Colonic mucosa (tissue), 4 donors: ENCODE data around the gene ATG7. TPM values are rescaled to one million over a fixed set of nuclear protein-coding genes. Genes with fewer than 3 reads are reported as not detected.

Experiments used
- DNase-seq: peaks from one replicate; pipeline ENCODE4 v3.0.0-alpha.2; 2020
- H3K27ac ChIP-seq: fragments of 200-600 bp; one replicate; pipeline ENCODE4 v1.8.0; 2021
- H3K27me3 ChIP-seq: fragments of 200-600 bp; one replicate; pipeline ENCODE4 v1.8.0; 2021
- H3K36me3 ChIP-seq: fragments of 200-600 bp; one replicate; pipeline ENCODE4 v1.8.0; 2021
- H3K4me1 ChIP-seq: fragments of 200-600 bp; one replicate; pipeline ENCODE4 v1.8.0; 2021; ENCODE audit warnings: mild to moderate bottlenecking
- H3K4me3 ChIP-seq: fragments of 200-600 bp; one replicate; pipeline ENCODE4 v1.8.0; 2021
- H3K9ac ChIP-seq, 2 donors: one replicate each; pipeline ENCODE4 v1.7.0; 2013; ENCODE audit warnings: control low read depth in 2 of 2, low read depth in 2 of 2, low read length in 2 of 2
- H3K9me3 ChIP-seq: fragments of 200-600 bp; one replicate; pipeline ENCODE4 v1.8.0; 2021
- CTCF ChIP-seq: fragments of 200-600 bp; IDR thresholded peaks from one replicate; pipeline ENCODE4 v1.8.0; 2022; ENCODE audit warnings: antibody characterized with exemption, mild to moderate bottlenecking
- intact Hi-C: fragments of 100-400 bp; cut with DNase I; formaldehyde crosslinking; loops from one replicate; pipeline ENCODE4 v1.14.1; 2022
- total RNA-seq, 2 donors: library from RNA; stranded (reverse); fragmentation: NEBNext Ultra II Directional in 1 of 2; extraction: Animal tissue kit (Norgen Biotek cat#: 25700) in 1 of 2; gene quantifications; one replicate each; pipeline ENCODE4 v1.2.1, GENCODE V29; 2021
- donor health status: healthy.
- donor health status: DM: no; HTN: no; CAD: no.
- donor health status: DM: no; HTN: no; CAD: no.

ATG7 gene
- total RNA-seq, 2 donors from 2014 or later, result 31.9 to 32.0 TPM

GRCh38 chr3:11411956-11412355, 139.8 kb downstream of the ATG7 start:
- Histone ChIP-seq H3K36me3 (no peaks in the 10 kb centered on the region), H3K4me1 (no peaks in the 10 kb centered on the region), H3K9ac (no peak overlapping the region), H3K27ac (no peak overlapping the region), H3K27me3 (no peaks in the 10 kb centered on the region), H3K9me3 (no peaks in the 10 kb centered on the region), H3K4me3 (no peak overlapping the region)
- TF ChIP-seq CTCF, result no peak
- intact Hi-C loops, result no loop called here
- no peak for DNase-seq

GRCh38 chr3:11413071-11413470, 140.9 kb downstream of the ATG7 start:
- intact Hi-C loops, result no loop called here
- Histone ChIP-seq H3K36me3 (no peaks in the 10 kb centered on the region), H3K27me3 (no peaks in the 10 kb centered on the region), H3K4me1 (no peaks in the 10 kb centered on the region), H3K27ac (no peak overlapping the region), H3K4me3 (no peak overlapping the region), H3K9ac (no peak overlapping the region), H3K9me3 (no peaks in the 10 kb centered on the region)
- DNase-seq, result no peak
- TF ChIP-seq CTCF, result no peak

- no peak for TF ChIP-seq CTCF
- no peaks in the 10 kb centered on the region for H3K4me1 ChIP-seq
- no peak overlapping the region for H3K27ac ChIP-seq
- intact Hi-C loops, result no loop called here
- no peak overlapping the region for H3K4me3 ChIP-seq
- no peak overlapping the region for H3K9ac ChIP-seq
- no peaks in the 10 kb centered on the region for H3K36me3 ChIP-seq
- no peaks in the 10 kb centered on the region for H3K27me3 ChIP-seq
- DNase-seq, result no peak
- no peaks in the 10 kb centered on the region for H3K9me3 ChIP-seq
Observed at GRCh38 chr3:11415099-11415498, 142.9 kb downstream of the ATG7 start.

GRCh38 chr3:11420066-11420465, 147.9 kb downstream of the ATG7 start:
- no peaks in the 10 kb centered on the region for H3K36me3 ChIP-seq
- no peaks in the 10 kb centered on the region for H3K27me3 ChIP-seq
- intact Hi-C loops, result no loop called here
- no peak overlapping the region for H3K27ac ChIP-seq
- no peaks in the 10 kb centered on the region for H3K4me1 ChIP-seq
- no peak for TF ChIP-seq CTCF
- H3K9ac ChIP-seq, result no peak overlapping the region
- DNase-seq, result no peak
- H3K9me3 ChIP-seq, result no peaks in the 10 kb centered on the region
- H3K4me3 ChIP-seq, result no peak overlapping the region

GRCh38 chr3:11422291-11422690, 150.1 kb downstream of the ATG7 start:
- no peak for TF ChIP-seq CTCF
- intact Hi-C loops, result no loop called here
- H3K27ac ChIP-seq, result no peak overlapping the region

GRCh38 chr3:11423868-11424267, 151.7 kb downstream of the ATG7 start:
- H3K9me3 ChIP-seq, result no peaks in the 10 kb centered on the region
- H3K9ac ChIP-seq, result no peak overlapping the region
- TF ChIP-seq CTCF, result no peak
- DNase-seq, result no peak
- no peaks in the 10 kb centered on the region for H3K36me3 ChIP-seq
- no peak overlapping the region for H3K4me3 ChIP-seq
- H3K4me1 ChIP-seq, result no peaks in the 10 kb centered on the region
- no peak overlapping the region for H3K27ac ChIP-seq
- intact Hi-C loops, result no loop called here
- no peaks in the 10 kb centered on the region for H3K27me3 ChIP-seq

More at GRCh38 chr3:11422291-11422690, 150.1 kb downstream of the ATG7 start:
- Histone ChIP-seq H3K4me3 (no peak overlapping the region), H3K9ac (no peak overlapping the region), H3K9me3 (no peaks in the 10 kb centered on the region), H3K27me3 (no peaks in the 10 kb centered on the region), H3K4me1 (no peaks in the 10 kb centered on the region), H3K36me3 (no peaks in the 10 kb centered on the region)
- DNase-seq, result no peak
